GM12874 (cell line): ENCODE measurements around the gene ANKRD2.

Source experiments
- CTCF ChIP-seq: IDR thresholded peaks from 2 replicates; pipeline ENCODE4 v1.5.1; 2011; ENCODE audit warnings: low read depth, mild to moderate bottlenecking, control low read depth, low read length, moderate library complexity; ENCODE audit not compliant: insufficient read depth

The ANKRD2 gene

GRCh38 chr10:97601268-97602215 is 29.0 kb downstream of the ANKRD2 start:
- TF ChIP-seq CTCF = no peak

- no peak for TF ChIP-seq CTCF
Measured at GRCh38 chr10:97607095-97607636, 34.6 kb downstream of the ANKRD2 start.

DNA sequence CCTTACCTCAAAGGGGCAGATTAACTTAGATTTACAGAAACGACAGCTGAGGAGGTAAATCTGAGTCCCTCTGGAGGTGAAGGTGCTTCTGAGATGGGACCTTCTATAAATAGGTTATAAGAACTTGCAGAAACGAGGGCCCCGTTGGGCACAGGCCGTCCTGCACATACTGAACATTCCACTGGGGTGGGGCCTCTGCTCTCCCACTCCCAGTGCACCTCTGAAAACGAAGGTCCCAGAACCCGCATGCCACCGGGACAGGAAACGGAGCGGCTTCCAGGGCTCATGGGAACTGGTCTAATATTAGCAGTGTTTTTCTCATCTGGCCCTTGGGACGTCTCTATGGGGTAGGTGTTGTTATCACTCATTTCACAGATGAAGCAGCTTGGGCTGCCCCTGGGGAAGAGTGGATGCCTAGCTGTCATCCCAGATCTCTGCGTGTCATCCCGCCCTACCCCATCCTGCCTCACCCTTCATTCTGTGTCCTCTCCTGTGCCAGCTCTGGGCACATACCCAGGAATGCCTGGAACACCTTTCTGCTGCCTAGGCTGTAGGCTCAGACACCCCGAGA is 36.5 kb downstream of the ANKRD2 start:
- TF ChIP-seq CTCF = no peak

DNA sequence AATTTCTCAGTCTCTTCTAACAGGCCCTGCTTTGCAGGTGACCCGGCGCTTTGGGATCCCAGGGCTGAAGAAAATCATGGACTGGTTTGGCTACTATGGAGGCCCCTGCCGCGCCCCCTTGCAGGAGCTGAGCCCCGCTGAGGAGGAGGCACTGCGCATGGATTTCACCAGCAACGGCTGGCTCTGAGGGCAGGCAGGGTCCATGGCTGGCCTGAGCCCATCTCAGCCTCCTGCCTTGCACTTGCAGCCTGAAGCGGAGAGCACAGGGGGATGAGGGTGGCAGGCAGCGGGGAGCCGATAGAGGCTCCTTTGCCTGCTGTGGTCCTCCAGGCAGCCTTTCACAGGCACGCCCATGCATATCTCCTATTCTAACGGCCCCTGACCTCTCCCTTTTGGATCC is 38.9 kb downstream of the ANKRD2 start:
- no peak for TF ChIP-seq CTCF

DNA sequence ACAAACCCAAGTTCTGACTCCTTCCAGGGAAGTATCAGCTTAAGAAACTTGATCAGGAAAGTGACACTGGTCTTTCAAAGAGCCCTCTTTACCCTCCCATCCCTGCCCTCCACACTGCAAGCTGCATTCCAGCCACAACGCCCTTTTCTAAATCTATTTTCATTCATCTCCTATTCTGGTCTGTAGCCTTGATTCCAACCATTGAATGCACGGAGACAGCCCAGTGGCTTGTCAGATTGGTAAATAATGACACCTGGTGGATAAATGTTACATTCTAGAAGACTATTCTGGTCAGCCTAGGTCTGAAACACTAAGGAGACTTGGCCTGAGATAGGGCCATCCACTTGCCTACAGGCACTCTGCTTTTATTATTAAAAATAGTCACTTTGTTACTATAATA is 39.8 kb downstream of the ANKRD2 start:
- no peak for TF ChIP-seq CTCF

- no peak for TF ChIP-seq CTCF
Measured at GRCh38 chr10:97618285-97618684, 45.7 kb downstream of the ANKRD2 start.

DNA sequence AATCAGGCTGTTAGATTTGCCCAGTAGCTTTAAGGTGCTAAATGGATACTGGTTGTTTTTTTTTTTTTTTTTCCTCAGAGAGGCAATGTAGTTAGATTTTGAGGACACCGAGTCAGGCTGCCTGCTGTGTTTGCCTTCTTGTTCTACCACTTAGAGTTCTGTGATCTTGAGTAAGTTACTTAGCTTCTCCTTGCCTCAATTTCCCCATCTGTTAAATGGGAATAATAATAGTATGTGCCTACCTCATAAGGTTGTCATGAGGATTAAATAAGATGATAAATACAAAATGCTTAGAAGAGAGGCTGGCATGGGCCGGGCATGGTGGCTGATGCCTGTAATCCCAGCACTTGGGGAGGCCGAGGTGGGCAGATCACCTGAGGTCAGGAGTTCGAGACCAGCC is 46.2 kb downstream of the ANKRD2 start:
- no peak for TF ChIP-seq CTCF
